ENCODE results near the gene ALDOB. TPM values are rescaled to one million over a fixed set of nuclear protein-coding genes. Genes with fewer than 3 reads are reported as not detected.

ALDOB gene
- total and polyA plus RNA-seq, 2 of the 13 experiments (the other 11 are each of a cell fraction or from before 2014, with no cell fraction given): 0.29 to 0.97 TPM

- ChIA-PET POLR2A (no interaction called here), CTCF (ENCODE audit: low intra/inter-chr PET ratio, low total read pairs) (no interaction called here)
- no peak overlapping the region for H3K4me2 ChIP-seq (ENCODE audit: low read depth, low read length)
- no peak overlapping the region for H3K27ac ChIP-seq (ENCODE audit: extremely low read length, insufficient read depth, low read length)
- no peaks in the 10 kb centered on the region for H3K9me3 ChIP-seq (ENCODE audit: low read length)
- WGBS (ENCODE audit: low lambda C conversion rate): 0% methylated on average over 1 of the region's 1 CpG
- intact Hi-C loops (cut with micrococcal nuclease; ENCODE audit: unreplicated experiment): no loop called here
- H3K36me3 ChIP-seq (replicated peaks in 1 of 2; ENCODE audit: control insufficient read depth in 1 of 2, insufficient read depth in 2 of 2, low read length in 2 of 2): no peaks in the 10 kb centered on the region
- FAIRE-seq (no peak), DNase-seq (ENCODE audit: low spot score) (no peak), ATAC-seq (no peak)
- no peak overlapping the region for H2AFZ ChIP-seq (ENCODE audit: low read length)
- in situ Hi-C loops (cut with HindIII; ENCODE audit: extremely low pct_ligation_motif_present, low pct_unique_long_range_greater_than_20kb): no loop called here
- H3K9ac ChIP-seq (ENCODE audit: insufficient read depth, low read depth, low read length): no peak overlapping the region
- no peaks in the 10 kb centered on the region for H3K4me1 ChIP-seq (ENCODE audit: insufficient read depth, low read length)
- H4K20me1 ChIP-seq (ENCODE audit: insufficient read depth, low read length): no peaks in the 10 kb centered on the region
- no TSS peak for BruUV-seq (replicated peaks)
- no peak overlapping the region for H3K4me3 ChIP-seq (replicated peaks in 1 of 3; ENCODE audit: insufficient read depth in 1 of 3, low read depth in 2 of 3, low read length in 3 of 3)
- no peaks in the 10 kb centered on the region for H3K79me2 ChIP-seq (ENCODE audit: insufficient read depth, low read length)
- TF ChIP-seq SRSF1 (optimal IDR thresholded peaks at IDR 0.05; ENCODE audit: low read depth, low read length) (no peak), SOX13 (IDR thresholded peaks at IDR 0.05) (no peak), SOX13 (CRISPR knock-in tag; conservative IDR thresholded peaks at IDR 0.05 in 1 of 2, IDR thresholded peaks at IDR 0.05 in 1 of 2) (no peak), KAT8 (CRISPR knock-in tag; IDR thresholded peaks at IDR 0.05) (no peak), POLR2AphosphoS5 (IDR thresholded peaks at IDR 0.05; ENCODE audit: low read depth, low read length) (no peak), SMAD9 (CRISPR knock-in tag; IDR thresholded peaks at IDR 0.05) (no peak), NONO (IDR thresholded peaks at IDR 0.05) (no peak), NONO (CRISPR knock-in tag; conservative IDR thresholded peaks at IDR 0.05) (no peak), ZNF253 (CRISPR knock-in tag; IDR thresholded peaks at IDR 0.05; ENCODE audit: borderline replicate concordance) (no peak), ZNF563 (CRISPR knock-in tag; IDR thresholded peaks at IDR 0.05) (no peak), HNRNPLL (IDR thresholded peaks at IDR 0.05; ENCODE audit: low read depth, low read length, poor library complexity, severe bottlenecking) (no peak), CENPX (CRISPR knock-in tag; IDR thresholded peaks at IDR 0.05) (no peak), RORA (CRISPR knock-in tag; IDR thresholded peaks at IDR 0.05) (no peak), ZBTB8A (CRISPR knock-in tag; IDR thresholded peaks at IDR 0.05; ENCODE audit: borderline replicate concordance, low read depth) (no peak), BCL3 (CRISPR knock-in tag; IDR thresholded peaks at IDR 0.05) (no peak), ZNF33B (CRISPR knock-in tag; IDR thresholded peaks at IDR 0.05) (no peak), ELF4 (CRISPR knock-in tag; IDR thresholded peaks at IDR 0.05; ENCODE audit: borderline replicate concordance) (no peak), BATF2 (CRISPR knock-in tag; IDR thresholded peaks at IDR 0.05) (no peak), ZNF432 (CRISPR knock-in tag; IDR thresholded peaks at IDR 0.05; ENCODE audit: borderline replicate concordance) (no peak), SSRP1 (CRISPR knock-in tag; IDR thresholded peaks at IDR 0.05) (no peak), ZFYVE20 (CRISPR knock-in tag; IDR thresholded peaks at IDR 0.05; ENCODE audit: borderline replicate concordance, low read depth) (no peak)
- H3K27me3 ChIP-seq (ENCODE audit: control insufficient read depth in 1 of 2, insufficient read depth in 2 of 2, low read length in 2 of 2): 0 out of 5 replicates have a peak, but pooled peaks cover 0 to 5% of the 10 kb centered on the region in 2 experiments
Measured at GRCh38 chr9:101484046-101484445, 48.5 kb upstream of the ALDOB start.
